ENCODE results near the gene INKA1.

DNA sequence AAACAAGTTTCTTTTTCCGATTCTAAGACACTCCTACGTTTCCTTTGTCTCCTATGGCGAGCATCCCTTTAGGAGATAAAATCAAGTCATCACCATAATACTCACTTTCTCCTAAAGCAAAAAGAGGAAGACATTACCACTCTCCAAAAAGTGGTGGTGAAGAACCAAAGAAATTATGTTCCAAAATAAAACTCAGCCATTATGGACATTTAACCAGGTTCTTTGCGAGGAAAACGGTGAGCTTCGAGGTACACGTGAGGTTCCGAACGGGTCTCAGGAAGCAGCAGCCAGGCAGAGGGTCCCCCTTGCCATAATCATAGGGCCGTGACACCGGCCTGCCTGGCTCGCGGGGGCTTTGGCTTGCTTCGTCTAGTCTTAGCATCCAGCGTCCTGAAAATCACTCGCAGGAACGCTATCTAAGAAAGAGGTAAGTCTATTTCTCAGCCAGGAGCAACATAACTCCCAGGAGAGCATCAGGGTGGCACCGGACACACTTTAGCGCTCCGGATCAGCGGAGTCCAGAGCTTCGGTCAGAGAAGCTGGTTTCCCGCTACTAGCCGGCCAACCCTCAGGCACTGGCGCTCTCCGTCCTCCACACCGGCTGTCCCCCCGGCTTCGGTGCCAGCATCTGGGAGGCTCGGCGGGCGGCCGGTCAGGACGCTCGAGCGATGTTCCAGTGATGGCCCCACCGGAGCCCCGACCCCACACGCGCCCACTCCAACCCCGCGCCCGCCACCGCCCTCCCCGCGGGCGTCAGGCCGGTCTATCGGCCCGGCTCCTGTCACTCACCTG is 17.3 kb upstream of the INKA1 start:
- no peak for TF ChIP-seq CTCF (IDR thresholded peaks at IDR 0.05; ENCODE audit: poor library complexity)
- no peak for TF ChIP-seq EZH2 (IDR thresholded peaks at IDR 0.05; ENCODE audit: borderline replicate concordance)
- TF ChIP-seq EZH2phosphoT487 (IDR thresholded peaks at IDR 0.05; ENCODE audit: low read depth, severe bottlenecking, unreplicated experiment) = no peak

Measured in hepatocyte (in vitro differentiated cells).